Mesenteric fat pad (tissue), 1 donor: Measurements from ENCODE around the gene CHAT. TPM values are rescaled to one million over a fixed set of nuclear protein-coding genes. Genes with fewer than 3 reads are reported as not detected.

Experiments used
- DNase-seq: peaks from one replicate; pipeline ENCODE4 v3.0.0-alpha.2; 2020; ENCODE audit warnings: low spot score
- total RNA-seq: library from RNA; stranded (reverse); fragmentation: NEBNext Ultra II Directional; extraction: Animal tissue kit (Norgen Biotek cat#: 25700); gene quantifications from one replicate; pipeline ENCODE4 v1.2.1, GENCODE V29; 2021
- donor health status: DM: yes; HTN: yes; CAD: no.

CHAT gene
- total RNA-seq, 1 donor from 2014 or later, result not detected

- DNase-seq, result peak; percentile 62
These were observed 13.9 kb downstream of the CHAT start for GRCh38 chr10:49627644-49628247.

DNA sequence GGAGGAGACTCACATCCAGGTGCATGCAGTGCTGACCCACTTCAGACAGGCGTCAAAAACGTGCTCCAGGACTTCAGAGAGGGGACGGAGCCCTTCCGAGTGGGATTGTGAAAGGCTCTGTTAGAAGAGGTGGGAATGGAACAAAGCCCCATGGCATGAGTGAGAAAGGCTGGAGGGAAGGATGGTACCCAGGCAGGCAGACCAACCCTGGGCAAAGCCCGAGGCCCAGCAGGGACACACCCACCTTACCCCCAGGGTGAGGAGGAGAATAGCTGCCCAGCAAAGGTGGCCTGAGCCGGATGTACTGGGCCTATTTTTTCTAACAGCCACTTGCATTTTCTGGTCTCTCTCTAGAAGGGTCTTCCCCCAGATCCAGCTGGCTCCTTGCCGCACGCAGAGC, 14.8 kb downstream of the CHAT start:
- DNase-seq, result peak; percentile 82

DNA sequence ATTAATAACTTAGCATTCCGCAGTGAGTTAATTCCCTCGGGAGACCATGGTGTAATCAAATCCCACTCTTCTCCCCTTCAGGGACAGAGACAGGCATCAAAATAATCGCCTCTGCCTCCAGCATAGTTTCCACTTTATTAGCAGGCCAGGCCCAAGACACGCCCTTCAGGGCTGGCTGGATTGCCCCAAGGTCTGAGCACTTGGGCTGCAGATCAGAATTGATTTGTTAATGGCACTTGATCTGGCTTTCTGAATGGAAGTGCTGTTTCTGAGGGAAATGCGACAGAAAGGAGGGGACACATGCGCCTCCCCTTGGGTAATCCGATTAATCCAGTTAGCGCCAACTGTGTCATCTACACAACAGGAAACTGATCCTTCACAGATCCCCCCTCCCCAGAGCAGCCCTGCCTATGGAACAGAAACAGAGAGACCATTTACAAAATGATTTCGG, 15.6 kb downstream of the CHAT start:
- DNase-seq, result peak; percentile 12

DNA sequence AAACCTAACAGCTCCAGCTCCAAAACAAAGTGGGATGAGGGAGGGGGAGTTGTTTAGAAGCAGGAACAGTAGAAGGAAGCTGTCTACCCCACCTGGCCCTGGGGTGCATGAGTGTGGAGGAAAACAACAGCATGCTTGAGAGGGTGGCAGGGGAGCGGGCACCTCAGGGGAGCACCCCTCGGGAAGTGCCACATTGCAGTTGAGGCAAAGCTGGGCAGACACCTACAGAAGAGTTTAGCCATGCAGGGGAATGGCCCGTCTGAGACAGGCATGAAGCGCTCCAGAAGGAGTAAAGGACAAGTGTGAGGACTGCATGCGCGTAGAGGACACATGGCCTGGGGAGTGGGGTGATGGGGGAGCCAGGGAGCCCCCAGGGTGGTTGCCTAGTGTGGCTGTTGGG, 18.1 kb downstream of the CHAT start:
- peak; percentile 65 for DNase-seq

GRCh38 chr10:49632406-49633317, 18.8 kb downstream of the CHAT start:
- peak; percentile 85 for DNase-seq

- DNase-seq, result peak; percentile 55
These were observed 19.7 kb downstream of the CHAT start for GRCh38 chr10:49633327-49634068.

GRCh38 chr10:49634069-49634660, 20.3 kb downstream of the CHAT start:
- peak; percentile 57 for DNase-seq

- DNase-seq, result peak; percentile 81
These were observed 28.5 kb downstream of the CHAT start for GRCh38 chr10:49642311-49642710.

DNA sequence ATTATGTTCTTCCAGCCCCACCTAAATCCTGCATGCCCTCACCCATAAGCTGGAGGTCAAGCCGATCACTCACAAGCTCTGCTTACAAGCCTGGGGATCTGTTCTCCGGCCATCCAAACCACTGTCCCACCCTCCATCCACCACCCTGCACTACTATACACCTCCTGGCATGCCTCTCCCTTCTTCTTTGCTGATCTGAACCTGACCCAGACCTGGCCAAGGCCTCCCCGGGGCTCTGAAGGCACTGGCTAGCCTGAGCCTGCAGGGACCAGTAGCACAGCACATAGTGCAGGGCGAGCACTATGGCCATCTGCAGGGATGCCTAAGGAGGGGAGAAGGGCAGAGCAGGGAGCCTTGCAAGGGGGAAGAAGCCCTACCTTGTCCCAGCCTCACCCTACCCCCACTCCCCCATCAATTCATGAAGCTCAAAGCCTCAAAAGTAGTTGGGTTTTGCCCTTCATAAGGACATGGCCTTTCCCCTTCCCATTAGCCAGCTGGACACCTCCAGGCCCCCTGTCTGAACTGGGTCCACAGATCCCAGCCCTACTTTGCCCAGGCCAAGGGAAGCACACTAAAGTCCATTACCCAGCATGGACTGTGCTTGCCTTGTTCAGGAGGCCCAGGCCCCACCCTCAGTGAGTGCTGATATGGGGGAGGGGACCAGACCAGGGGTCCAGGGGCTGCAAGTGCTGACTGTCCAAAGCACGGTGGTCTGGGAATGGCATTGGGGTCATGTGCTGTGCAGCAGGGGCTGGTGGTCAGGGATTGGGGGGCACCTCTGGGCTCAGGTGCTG, 29.6 kb downstream of the CHAT start:
- DNase-seq, result peak; percentile 67

DNA sequence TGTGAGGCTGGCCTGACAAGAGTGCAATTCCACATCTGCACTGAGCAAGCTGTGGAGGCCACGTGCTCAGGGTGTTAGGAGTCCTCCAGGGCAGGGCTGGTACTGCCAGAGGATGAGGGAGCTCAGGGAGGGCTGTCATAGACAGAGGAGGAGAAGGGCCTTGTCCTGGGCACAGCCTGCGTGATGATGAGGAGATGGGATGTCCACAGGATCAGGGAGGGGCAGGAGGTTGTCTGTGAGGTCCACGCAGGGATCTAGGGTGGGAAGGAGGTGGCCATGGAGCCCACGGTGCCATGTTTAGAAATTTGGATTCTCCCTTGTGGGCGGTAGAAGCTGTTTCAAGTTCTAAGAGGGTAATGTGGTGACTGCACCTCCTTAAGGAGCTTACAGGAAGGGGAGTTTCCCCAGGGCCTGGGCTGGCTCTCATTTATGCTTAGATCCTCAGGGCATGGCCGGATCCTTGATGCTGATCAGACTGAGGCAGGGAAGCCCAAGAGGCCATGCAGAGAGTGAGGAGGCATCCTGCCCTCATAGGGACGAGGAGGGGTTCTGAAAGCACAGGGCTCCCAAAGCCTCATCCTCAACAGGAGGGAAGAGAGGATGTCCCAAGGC, 30.3 kb downstream of the CHAT start:
- DNase-seq, result peak; percentile 62

DNA sequence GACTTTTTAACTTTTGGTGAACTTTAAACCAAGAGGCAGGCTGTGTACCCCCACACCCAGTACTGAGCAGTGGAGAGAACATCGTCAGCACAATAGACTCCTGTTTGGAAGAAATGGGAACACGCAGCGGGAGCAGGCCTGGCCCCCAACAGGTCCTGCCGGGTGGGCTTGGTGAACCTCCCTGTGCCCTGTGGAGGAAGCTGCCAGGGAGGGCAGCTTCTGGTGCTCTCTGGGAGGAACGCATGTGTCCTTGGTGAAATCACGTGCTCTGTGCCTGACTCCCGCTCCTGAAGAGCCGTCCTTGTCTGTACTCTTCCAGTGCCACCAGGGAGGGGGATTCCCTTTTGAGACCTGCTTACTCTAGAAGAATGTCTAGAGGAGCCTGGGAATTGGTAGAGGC, 31.6 kb downstream of the CHAT start:
- peak; percentile 49 for DNase-seq

DNA sequence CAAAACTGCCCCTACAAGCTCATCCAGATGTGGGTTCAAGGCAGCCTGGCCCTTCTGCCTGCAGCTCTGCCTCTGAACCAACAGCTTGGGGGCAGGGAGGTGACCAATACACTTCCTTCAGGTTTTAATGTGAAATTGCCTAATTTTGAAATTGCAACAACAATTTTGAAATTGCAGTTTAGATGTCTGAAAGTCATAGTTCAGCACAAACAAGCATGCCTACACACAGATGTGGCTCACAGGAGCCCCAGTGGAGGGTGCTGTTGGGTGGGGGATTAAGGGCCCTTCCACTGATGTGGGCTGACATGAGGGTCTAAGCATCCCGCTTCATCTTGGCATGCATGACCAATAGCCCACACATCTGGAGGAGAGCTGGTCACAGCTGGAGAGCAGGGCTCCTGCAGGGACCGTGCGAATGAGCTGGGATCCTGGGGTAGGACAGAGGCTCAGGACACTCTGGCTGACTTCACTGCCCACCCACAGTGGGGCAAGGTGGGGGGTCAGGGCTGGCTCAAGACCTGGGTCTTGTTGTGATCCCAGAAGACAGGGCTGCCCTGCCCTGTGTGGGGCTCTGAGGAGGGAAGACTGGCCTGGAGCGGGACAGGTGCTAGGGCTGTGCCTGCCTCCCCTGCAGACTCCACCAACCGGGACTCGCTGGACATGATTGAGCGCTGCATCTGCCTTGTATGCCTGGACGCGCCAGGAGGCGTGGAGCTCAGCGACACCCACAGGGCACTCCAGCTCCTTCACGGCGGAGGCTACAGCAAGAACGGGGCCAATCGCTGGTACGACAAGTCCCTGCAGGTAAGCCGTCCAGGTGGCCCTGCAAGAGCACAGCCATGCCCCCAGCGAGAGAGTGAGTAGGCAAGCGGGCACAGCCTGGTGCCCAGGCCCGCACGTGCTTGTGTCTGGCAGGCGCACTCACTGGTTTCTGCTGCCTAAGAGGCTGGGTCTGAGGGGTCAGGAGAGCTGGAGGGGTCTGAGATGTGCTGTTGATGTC, 32.3 kb downstream of the CHAT start:
- DNase-seq, result peak; percentile 64

GRCh38 chr10:49647554-49647953, 33.7 kb downstream of the CHAT start:
- DNase-seq, result peak; percentile 24

DNA sequence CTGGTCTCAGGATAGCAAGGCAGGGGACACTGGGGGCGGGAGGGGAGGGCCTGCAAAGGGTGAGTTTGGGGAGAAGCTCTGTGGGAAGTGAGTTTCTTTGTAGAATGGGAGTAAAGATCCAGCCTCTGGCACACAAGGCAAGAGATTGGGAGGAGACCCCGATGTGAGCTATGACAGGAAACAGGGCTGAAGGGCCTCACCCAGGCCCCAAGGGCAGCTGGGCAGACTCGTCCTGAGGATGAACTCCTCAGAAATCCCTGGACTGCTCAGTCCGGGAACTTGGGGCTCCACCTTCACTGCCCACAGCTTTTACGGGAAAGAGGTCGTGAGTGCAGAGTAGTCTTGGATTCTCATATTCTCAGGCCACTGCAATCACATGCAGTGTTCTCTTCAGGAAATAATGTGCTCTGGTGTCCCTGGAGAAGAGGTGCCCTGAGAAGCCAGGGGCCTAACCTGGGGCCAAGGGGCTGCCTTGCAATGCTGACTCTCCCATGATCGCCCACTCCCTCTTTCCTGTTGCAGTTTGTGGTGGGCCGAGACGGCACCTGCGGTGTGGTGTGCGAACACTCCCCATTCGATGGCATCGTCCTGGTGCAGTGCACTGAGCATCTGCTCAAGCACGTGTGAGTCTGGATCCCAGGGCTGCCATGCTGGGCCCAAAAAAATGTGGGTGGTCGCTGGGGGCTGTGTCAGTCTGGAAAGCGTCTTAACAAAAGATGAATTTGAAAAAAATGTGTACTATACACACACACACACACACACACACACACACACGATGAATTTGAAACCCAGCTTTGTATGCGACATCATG, 34.4 kb downstream of the CHAT start:
- DNase-seq, result peak; percentile 75

- DNase-seq, result peak; percentile 64
These were observed 35.5 kb downstream of the CHAT start for GRCh38 chr10:49649294-49649693.

GRCh38 chr10:49649936-49650723, 36.3 kb downstream of the CHAT start:
- peak; percentile 49 for DNase-seq

DNA sequence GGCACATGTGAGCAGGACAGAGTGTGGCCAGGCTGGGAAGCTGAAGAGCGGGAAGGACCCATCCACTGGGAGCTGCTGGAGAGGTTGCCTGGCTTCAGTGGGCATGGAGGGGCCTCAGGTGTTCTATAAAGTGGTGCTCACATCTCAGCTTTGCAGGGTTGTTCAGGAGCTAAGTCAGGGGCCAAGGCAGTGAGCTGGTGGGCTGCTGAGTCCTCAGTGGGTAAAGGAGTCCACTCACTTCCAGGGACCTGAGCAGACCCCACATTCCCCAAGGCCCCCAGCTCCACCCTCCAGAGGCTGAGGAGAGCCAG, 36.8 kb downstream of the CHAT start:
- no peak for DNase-seq
